Fibroblast of mammary gland (primary cell): ENCODE results near the gene CST4.

ENCODE experiments used
- DNase-seq: peaks from one replicate; pipeline ENCODE4 v3.0.0-alpha.2; 2010; ENCODE audit warnings: low read depth
- H3K4me3 ChIP-seq: 2 replicates; pipeline ENCODE4 v1.5.1; 2011; ENCODE audit warnings: low read depth, mild to moderate bottlenecking, low read length, moderate library complexity; ENCODE audit not compliant: control insufficient read depth
- CTCF ChIP-seq: conservative IDR thresholded peaks from 2 replicates; pipeline ENCODE4 v1.5.1; 2011; ENCODE audit warnings: low read depth, low read length, inconsistent platforms; ENCODE audit not compliant: control insufficient read depth, insufficient read depth

The CST4 gene

GRCh38 chr20:23640671-23641667, 47.9 kb downstream of the CST4 start:
- H3K4me3 ChIP-seq: no peak overlapping the region
- TF ChIP-seq CTCF: no peak
- no peak for DNase-seq

GRCh38 chr20:23640018-23640601, 48.7 kb downstream of the CST4 start:
- DNase-seq: no peak
- no peak overlapping the region for H3K4me3 ChIP-seq
- TF ChIP-seq CTCF: no peak

- DNase-seq: no peak
- no peak for TF ChIP-seq CTCF
These were observed 49.3 kb downstream of the CST4 start for GRCh38 chr20:23639490-23639958.

DNA sequence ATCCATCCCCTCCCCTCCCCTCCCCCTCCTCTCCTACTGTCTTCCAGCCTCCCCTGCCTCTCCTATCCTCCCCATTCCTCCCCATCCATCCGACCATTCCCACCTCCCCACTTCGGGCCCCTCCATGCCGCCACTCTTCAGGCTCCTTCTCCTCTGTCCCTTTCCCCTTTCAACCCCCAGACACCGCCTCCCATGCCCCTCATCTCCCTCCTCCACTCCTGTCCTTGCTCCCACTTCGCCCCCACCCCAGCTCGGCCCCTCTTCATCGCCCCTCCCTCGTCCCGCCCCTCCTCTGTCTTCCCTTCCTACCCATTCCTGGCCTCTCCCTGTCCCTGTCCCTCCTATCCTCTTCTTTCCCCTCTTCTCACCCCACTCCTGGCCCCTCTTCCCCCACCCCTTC, 50.5 kb downstream of the CST4 start:
- no peak for DNase-seq
- no peak for TF ChIP-seq CTCF
- no peak overlapping the region for H3K4me3 ChIP-seq

More at GRCh38 chr20:23639490-23639958, 49.3 kb downstream of the CST4 start:
- H3K4me3 ChIP-seq: no peak overlapping the region

DNA sequence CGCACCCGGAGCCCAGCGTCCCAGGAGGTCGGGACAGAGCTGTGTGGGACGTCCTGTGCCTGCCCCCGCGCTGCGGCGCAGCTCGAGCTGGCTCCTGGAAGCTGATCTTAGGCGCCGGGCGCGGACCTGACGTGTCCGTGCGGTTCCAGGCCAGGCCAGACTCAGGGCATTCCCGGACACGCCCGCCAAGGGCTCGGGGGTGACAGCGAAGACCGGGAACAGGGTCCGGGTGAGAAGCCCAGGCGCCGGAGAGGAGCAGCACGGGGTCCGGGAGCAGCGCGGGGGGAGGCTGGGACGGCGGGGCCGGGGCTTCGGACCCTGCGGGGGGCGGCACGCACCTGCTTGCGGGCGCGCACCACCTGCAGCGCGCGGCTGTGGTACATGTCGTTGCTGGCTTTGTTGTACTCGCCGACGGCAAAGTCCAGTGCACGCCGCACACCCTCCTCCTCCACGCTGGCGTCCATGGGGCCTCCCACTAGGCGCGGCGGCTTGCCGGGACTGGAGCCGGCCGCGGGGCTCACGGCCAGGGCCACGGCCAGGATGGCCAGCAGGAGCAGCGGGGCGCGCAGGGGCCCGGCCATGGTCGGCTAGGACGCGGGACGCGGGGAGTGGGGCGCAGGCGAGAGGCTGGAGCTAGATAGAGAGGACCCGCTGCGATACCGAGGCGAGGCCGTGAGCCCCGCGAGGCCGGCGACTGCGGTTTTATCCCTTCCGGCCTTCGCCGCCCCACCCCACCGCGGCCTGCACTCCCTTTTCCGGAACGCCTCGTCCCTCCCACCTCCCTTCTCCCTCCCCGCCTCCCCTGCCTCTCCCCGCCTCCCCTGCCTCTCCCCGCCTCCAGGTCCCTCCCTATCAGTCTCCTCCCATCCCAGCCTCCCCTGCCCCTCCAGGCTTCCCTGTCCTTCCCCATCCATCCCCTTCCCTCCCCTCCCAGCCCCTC, 51.3 kb downstream of the CST4 start, which contains the start of gene CST3:
CST3 (minus strand) TSS at position 674 of the 940 bp plus-strand sequence; CDS start at position 581, 93 bp downstream.
- peak within 1 kb of the TSS; percentile 90 for H3K4me3 ChIP-seq
- TF ChIP-seq CTCF: no peak
- peak; percentile 82 for DNase-seq

DNA sequence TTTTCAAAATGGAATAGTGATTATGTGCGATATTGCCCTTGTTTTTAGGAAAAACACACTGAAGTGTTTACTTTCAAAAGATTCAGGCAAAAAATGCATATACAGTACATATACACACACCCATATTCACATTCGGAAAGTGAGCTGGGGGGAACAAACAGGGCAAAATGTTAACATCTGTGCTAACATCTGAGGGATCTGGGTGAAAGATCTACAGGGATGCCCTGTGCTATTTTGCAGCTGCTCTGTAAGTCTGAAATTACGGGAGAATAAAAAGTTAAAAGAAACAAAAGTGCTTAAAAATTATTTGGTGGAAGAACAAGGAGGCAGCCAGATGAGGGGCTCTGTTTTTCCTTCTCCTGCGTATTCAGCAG, 51.9 kb downstream of the CST4 start:
- peak overlapping the region; percentile 90 for H3K4me3 ChIP-seq
- TF ChIP-seq CTCF: no peak
- no peak for DNase-seq
